GM18861 (cell line): ENCODE measurements around the gene FTSJ1.
"Not testable (repeated sequence)": the region's sequence is repeated elsewhere in the genome, so short reads cannot be mapped to it uniquely, and the experiment has no call there.

ENCODE experiments used
- ATAC-seq: cut with Tn5 transposase; IDR thresholded peaks from one replicate; pipeline ENCODE4 v1.9.1; 2021; ENCODE audit not compliant: unreplicated experiment

Gene FTSJ1

GRCh38 chrX:48493890-48494364 lies 17.9 kb downstream of the FTSJ1 start:
- no peak for ATAC-seq

DNA sequence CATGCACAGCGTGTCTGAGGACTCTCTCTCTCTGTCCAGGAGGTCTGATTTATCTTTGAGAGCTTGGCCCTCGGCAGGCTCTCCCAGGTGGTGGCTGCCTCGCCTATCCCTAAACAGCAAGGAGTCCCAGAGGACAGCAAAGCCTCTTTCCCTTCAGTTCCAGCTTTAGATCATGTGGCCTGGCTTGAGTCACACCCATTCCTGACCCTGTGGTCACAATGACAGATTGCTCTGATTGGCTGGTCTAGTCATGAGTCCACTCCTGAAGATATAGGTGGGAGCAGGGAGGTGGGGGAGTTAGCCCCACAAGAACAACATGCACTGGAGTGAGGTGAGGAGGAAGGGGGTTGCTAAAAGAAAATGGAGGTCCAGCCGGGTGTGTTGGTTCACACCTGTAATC lies 20.7 kb downstream of the FTSJ1 start:
- ATAC-seq = no peak

DNA sequence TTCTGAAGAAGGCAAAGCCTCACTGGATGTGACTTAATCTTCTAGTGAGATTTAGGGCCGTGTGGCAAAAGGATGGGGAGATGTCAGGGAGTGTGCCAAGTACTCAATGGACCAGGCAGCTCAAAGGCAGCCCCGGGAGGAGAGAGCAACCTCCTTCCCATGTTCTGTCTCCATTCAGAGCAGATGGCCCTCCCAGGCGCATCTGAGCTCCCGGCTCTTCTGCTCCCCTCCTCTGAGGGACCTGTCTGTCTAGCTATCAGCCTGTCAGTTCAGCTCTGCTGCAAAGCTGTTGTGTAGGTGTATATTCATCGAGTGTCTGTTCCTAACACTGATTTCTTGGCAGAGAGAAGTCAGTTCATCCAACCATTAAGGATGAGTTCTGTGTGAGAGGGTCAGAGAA lies 21.9 kb downstream of the FTSJ1 start:
- no peak for ATAC-seq

- no peak for ATAC-seq
These were observed 22.4 kb downstream of the FTSJ1 start for GRCh38 chrX:48498374-48498809.

GRCh38 chrX:48504261-48504660 lies 28.3 kb downstream of the FTSJ1 start:
- no peak for ATAC-seq

DNA sequence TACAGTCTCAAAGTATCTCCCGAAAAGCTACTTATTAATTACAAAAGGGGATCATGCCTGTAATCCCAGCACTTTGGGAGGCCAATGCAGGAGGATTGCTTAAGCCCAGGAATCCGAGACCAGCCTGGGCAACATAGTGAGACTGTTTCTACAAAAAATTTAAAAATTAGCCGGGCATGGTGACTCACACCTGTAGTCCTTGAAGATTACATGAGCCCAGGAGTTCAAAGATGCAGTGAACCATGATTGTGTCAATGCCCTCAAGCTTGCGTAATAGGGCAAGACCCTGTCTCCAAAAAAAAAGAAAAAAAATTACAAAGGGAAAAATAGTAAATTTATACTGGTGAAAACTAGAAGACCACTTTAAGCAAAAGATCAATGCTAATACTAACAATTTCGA lies 29.5 kb downstream of the FTSJ1 start:
- no peak for ATAC-seq

GRCh38 chrX:48507246-48507645 lies 31.2 kb downstream of the FTSJ1 start:
- no peak for ATAC-seq

GRCh38 chrX:48508400-48509244 lies 32.6 kb downstream of the FTSJ1 start, which contains the start of gene PORCN:
Gene PORCN (plus strand): TSS chrX:48508992. CDS start chrX:48509821, 829 bp downstream.
- ATAC-seq = peak; percentile 47

DNA sequence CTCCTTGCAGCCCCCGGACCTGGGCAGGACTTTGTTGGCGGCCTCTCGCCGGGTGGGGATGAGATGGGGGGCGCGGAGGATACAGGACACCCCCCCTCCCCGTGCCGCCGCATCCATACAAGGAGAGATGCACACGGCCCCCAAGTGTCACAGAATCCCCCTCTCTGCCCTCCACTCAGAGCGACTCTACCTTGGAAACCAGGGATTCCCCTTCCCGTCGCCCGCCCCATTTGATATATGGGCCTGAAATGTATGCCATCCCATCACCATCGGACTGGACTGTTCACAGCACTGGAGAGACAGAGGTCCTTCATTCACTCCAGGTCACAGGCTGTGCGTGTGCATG lies 33.2 kb downstream of the FTSJ1 start:
- no peak for ATAC-seq

DNA sequence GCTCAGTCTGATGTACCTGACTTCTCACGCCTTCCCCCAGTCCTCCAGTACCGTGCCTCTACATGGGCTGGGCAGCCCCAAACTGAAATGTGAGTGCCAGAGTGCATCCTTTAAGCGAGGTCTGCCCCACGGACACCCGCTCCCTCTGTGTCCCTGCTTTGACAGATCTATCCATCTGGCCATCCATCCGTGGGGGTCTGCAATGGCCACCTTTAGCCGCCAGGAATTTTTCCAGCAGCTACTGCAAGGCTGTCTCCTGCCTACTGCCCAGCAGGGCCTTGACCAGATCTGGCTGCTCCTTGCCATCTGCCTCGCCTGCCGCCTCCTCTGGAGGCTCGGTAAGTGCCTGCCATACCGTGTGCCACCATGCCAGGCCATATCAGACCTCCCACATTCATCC lies 33.6 kb downstream of the FTSJ1 start:
- no peak for ATAC-seq

GRCh38 chrX:48511560-48511959 lies 35.6 kb downstream of the FTSJ1 start:
- ATAC-seq = no peak

GRCh38 chrX:48512371-48512935 lies 36.5 kb downstream of the FTSJ1 start:
- no peak for ATAC-seq

DNA sequence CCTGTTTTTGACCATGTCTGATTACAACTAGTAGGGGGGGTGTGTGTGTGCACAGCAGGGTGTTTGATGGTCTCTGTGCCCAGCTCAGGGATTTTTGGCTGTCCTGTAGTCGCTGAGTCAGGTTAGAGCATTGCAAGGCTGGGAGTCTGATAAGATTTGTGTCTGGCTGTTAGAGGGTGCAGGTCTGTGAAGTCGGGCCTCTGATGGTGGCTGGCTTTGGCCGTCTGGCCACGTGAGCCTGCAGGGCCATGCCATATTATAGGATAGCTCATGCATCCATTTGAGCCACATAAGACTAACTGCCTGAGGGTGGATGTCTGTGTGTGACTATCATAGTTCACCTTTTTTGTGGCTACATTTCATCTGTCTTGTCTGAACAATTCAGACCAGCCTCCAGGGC lies 37.7 kb downstream of the FTSJ1 start:
- ATAC-seq = no peak

DNA sequence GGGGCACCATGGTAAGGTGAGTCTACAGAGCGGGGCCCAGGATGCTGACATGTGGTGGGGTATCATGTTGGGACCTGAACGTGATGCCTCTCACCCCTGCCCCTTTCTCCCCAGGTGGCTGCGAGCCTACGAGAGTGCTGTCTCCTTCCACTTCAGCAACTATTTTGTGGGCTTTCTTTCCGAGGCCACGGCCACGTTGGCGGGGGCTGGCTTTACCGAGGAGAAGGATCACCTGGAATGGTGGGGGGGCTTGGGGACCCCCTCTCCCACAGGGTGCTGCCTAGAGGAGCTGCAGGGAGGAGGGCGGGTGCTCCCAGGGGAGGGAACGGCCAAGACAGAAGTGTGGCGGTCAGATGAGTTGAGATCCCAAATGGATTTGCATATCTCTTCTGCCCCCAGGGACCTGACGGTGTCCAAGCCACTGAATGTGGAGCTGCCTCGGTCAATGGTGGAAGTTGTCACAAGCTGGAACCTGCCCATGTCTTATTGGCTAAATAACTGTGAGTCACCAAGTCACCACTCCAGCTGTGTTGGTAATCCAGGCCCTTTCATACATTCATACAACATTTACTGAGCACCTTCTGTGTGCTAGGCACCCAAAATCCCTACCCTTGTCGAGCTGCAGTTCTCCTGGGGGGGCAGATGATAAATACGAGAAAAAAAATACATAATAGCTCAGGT lies 38.3 kb downstream of the FTSJ1 start:
- ATAC-seq = no peak

GRCh38 chrX:48514868-48515460 lies 39.0 kb downstream of the FTSJ1 start:
- no peak for ATAC-seq

- no peak for ATAC-seq
These were observed 39.8 kb downstream of the FTSJ1 start for GRCh38 chrX:48515842-48516241.

DNA sequence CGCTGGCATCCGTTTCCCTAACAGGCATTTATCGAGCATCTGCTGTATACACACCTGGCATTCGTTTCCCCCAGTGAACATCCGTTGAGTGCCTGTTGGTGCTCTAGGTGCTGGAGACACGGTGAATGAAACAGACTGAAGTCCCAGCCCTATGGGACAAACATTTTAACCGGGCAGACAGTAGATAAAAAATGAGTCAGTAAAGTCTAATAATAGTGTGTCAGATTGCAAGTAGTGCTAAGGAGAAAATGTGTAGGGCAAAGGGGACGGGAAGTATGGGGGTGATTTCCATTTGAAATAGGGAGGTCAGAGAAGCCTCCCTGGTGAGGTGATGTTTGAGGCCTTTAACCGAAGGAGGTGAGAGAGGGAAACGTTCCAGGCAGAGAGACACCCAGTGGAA lies 40.3 kb downstream of the FTSJ1 start:
- ATAC-seq = no peak

DNA sequence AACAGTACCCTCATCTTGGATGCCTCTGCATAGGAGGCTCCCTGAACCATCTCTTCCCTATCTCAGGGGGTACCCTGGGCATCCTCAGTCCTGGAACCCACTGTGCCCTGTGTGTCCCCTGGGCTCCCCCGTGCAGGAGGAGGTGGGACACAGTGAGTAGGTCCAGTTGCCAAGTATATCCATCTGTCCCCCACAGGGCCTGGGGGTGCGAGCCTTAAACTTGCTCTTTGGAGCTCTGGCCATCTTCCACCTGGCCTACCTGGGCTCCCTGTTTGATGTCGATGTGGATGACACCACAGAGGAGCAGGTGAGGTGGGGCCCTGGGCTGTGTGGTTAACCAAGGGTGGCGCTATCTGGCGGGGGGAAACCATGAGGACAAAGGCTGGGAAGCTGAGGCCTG lies 41.0 kb downstream of the FTSJ1 start:
- no peak for ATAC-seq

DNA sequence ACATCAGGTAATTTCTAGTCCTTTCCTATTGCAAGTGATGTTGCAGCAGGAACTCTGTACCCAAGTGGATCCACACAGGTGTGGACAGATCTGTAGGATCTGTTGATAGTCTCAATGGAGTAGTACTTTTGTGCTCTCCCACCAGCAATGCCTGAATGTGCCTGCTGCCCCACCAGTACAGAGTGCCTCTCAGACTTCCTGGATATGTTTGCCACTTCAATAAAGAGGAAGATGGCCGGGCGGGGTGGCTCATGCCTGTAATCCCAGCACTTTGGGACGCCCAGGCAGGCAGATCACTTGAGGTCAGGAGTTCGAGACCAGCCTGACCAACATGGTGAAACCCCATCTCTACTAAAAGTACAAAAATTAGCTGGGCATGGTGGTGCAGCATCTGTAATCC lies 43.5 kb downstream of the FTSJ1 start:
- not testable (repeated sequence) for ATAC-seq

DNA sequence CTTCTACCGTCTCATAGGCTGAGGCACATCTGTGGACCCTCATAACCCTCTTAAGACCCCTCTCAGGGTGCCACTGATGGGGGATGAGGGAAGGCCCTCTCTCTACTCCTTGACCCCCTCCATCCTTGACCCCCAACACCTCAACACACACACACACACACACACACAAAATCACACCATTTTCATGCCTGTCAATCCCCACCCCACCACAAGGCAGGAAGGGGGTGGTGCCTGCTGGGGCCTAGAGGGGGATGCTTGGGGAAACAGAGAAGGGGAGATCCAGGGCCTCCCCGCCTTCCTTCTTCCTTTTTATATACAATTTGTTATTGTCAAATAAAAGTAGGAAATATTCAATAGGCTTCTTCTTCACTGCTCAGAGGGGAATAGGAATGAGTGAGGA lies 44.5 kb downstream of the FTSJ1 start:
- ATAC-seq = no peak

- no peak for ATAC-seq
These were observed 45.0 kb downstream of the FTSJ1 start for GRCh38 chrX:48520976-48521352.
